Fibroblast of skin of back (primary cell): ENCODE measurements around the gene SLMAP.
A peak's percentile ranks its signal among the peaks of the same experiment; 100 is the strongest.

Experiments
- DNase-seq: peaks from one replicate; pipeline ENCODE4 v3.0.0-alpha.2; 2013

The SLMAP gene

GRCh38 chr3:57963811-57964346, 207.8 kb downstream of the SLMAP start:
- no peak for DNase-seq

- DNase-seq: peak; percentile 51
These were observed 210.7 kb downstream of the SLMAP start for GRCh38 chr3:57966829-57967228.

GRCh38 chr3:57967590-57967989, 211.5 kb downstream of the SLMAP start:
- no peak for DNase-seq

GRCh38 chr3:57968501-57968900, 212.4 kb downstream of the SLMAP start:
- no peak for DNase-seq

GRCh38 chr3:57971975-57972374, 215.9 kb downstream of the SLMAP start:
- DNase-seq: no peak

- no peak for DNase-seq
These were observed 216.5 kb downstream of the SLMAP start for GRCh38 chr3:57972531-57973111.

GRCh38 chr3:57973715-57974477, 217.8 kb downstream of the SLMAP start:
- DNase-seq: no peak

- peak; percentile 100 for DNase-seq
These were observed 218.8 kb downstream of the SLMAP start for GRCh38 chr3:57974796-57975388.

GRCh38 chr3:57977818-57978235, 221.7 kb downstream of the SLMAP start:
- no peak for DNase-seq

GRCh38 chr3:57978316-57978715, 222.2 kb downstream of the SLMAP start:
- DNase-seq: peak; percentile 58
